Hematopoietic multipotent progenitor cell treated with erythropoietin and hydrocortisone succinate and interleukin-3 and kit ligand, for 17 days (in vitro differentiated cells): ENCODE results near the gene PTPN7.
A peak's percentile ranks its signal among the peaks of the same experiment; 100 is the strongest.
"Not testable (repeated sequence)": the region's sequence is repeated elsewhere in the genome, so short reads cannot be mapped to it uniquely, and the experiment has no call there.

Experiments
- DNase-seq: peaks from one replicate; pipeline ENCODE4 v3.0.0-alpha.2; 2015; ENCODE audit warnings: low spot score

The PTPN7 gene

GRCh38 chr1:202167054-202167453 lies 6.7 kb upstream of the PTPN7 start:
- not testable (repeated sequence) for DNase-seq

- DNase-seq = no peak
These were observed 5.8 kb upstream of the PTPN7 start for GRCh38 chr1:202165942-202166843.

- no peak for DNase-seq
These were observed 5.0 kb upstream of the PTPN7 start for GRCh38 chr1:202165267-202165941.

GRCh38 chr1:202164271-202165037 lies 4.1 kb upstream of the PTPN7 start:
- no peak for DNase-seq

GRCh38 chr1:202163281-202164270 lies 3.2 kb upstream of the PTPN7 start:
- DNase-seq = no peak

- no peak for DNase-seq
These were observed 2.2 kb upstream of the PTPN7 start for GRCh38 chr1:202162418-202163280.

GRCh38 chr1:202162047-202162417 lies 1.6 kb upstream of the PTPN7 start:
- no peak for DNase-seq

GRCh38 chr1:202161151-202162046 lies 997 bp upstream of the PTPN7 start:
- peak; percentile 10 for DNase-seq

GRCh38 chr1:202159534-202160371 lies 649 bp downstream of the PTPN7 start:
- DNase-seq = peak; percentile 39

GRCh38 chr1:202158810-202159533 lies 1.4 kb downstream of the PTPN7 start:
- peak; percentile 54 for DNase-seq

GRCh38 chr1:202157945-202158344 lies 2.5 kb downstream of the PTPN7 start:
- DNase-seq = no peak

GRCh38 chr1:202156590-202156989 lies 3.8 kb downstream of the PTPN7 start:
- DNase-seq = no peak

- DNase-seq = peak; percentile 64
These were observed 4.9 kb downstream of the PTPN7 start for GRCh38 chr1:202155478-202156021.

GRCh38 chr1:202154766-202155477 lies 5.5 kb downstream of the PTPN7 start:
- peak; percentile 35 for DNase-seq

GRCh38 chr1:202154148-202154765 lies 6.1 kb downstream of the PTPN7 start:
- DNase-seq = no peak

- DNase-seq = no peak
These were observed 7.1 kb downstream of the PTPN7 start for GRCh38 chr1:202153284-202153683.
